Hypothalamus (tissue), 51 donors: ENCODE measurements around the gene MCRIP2.

Experiments
- DNase-seq, 51 donors: peaks; one replicate each; lab custom pipeline; 2025; lab: John Stamatoyannopoulos, UW

MCRIP2 gene

GRCh38 chr16:646679-647172, 5.1 kb downstream of the MCRIP2 start:
- DNase-seq: no peak

- peak in 2 of 51 donors; percentile 15 to 18 for DNase-seq
Measured at GRCh38 chr16:647173-647902, 5.7 kb downstream of the MCRIP2 start.

- DNase-seq: peak in 6 of 51 donors; percentile 11 to 25 (median 22)
Measured at GRCh38 chr16:648071-648780, 6.6 kb downstream of the MCRIP2 start.

GRCh38 chr16:648781-649589, 7.4 kb downstream of the MCRIP2 start, which contains the start of gene WDR90:
TSS of gene WDR90 (plus strand) at chr16:649365. CDS start at chr16:649417, 52 bp downstream.
- peak; percentile 39 to 98 (median 89) for DNase-seq

GRCh38 chr16:649631-650030, 8.0 kb downstream of the MCRIP2 start:
- no peak for DNase-seq

GRCh38 chr16:651844-652243, 10.2 kb downstream of the MCRIP2 start:
- DNase-seq: no peak

- no peak for DNase-seq
Measured at GRCh38 chr16:652454-653305, 11.1 kb downstream of the MCRIP2 start.

GRCh38 chr16:654034-654433, 12.4 kb downstream of the MCRIP2 start:
- no peak for DNase-seq

- no peak for DNase-seq
Measured at GRCh38 chr16:657487-657886, 15.9 kb downstream of the MCRIP2 start.

GRCh38 chr16:658679-659571, 17.3 kb downstream of the MCRIP2 start:
- DNase-seq: no peak

GRCh38 chr16:659618-660017, 18.0 kb downstream of the MCRIP2 start:
- no peak for DNase-seq

- no peak for DNase-seq
Measured at GRCh38 chr16:660132-660458, 18.5 kb downstream of the MCRIP2 start.

- DNase-seq: peak in 49 of 51 donors; percentile 8 to 92 (median 71)
Measured at GRCh38 chr16:660459-661183, 19.0 kb downstream of the MCRIP2 start.

GRCh38 chr16:661184-661821, 19.7 kb downstream of the MCRIP2 start:
- DNase-seq: no peak

- DNase-seq: no peak
Measured at GRCh38 chr16:662095-662494, 20.5 kb downstream of the MCRIP2 start.

- no peak for DNase-seq
Measured at GRCh38 chr16:662597-662996, 21.0 kb downstream of the MCRIP2 start.

- DNase-seq: no peak
Measured at GRCh38 chr16:666572-666971, 24.9 kb downstream of the MCRIP2 start.
